ENCODE results near the gene NFIA. TPM values are rescaled to one million over a fixed set of nuclear protein-coding genes. Genes with fewer than 3 reads are reported as not detected.

The NFIA gene
- total RNA-seq, 1 donor from 2014 or later: 2.1 TPM

GRCh38 chr1:61322769-61323168 is 240.4 kb downstream of the NFIA start:
- DNase-seq (ENCODE audit: low read depth): no peak

GRCh38 chr1:61323681-61324328 is 241.4 kb downstream of the NFIA start:
- no peak for DNase-seq (ENCODE audit: low read depth)

GRCh38 chr1:61326713-61327112 is 244.4 kb downstream of the NFIA start:
- no peak for DNase-seq (ENCODE audit: low read depth)

- DNase-seq (ENCODE audit: low read depth): no peak
Measured at GRCh38 chr1:61327436-61327835, 245.1 kb downstream of the NFIA start.

- DNase-seq (ENCODE audit: low read depth): no peak
Measured at GRCh38 chr1:61329556-61329955, 247.2 kb downstream of the NFIA start.

- no peak for DNase-seq (ENCODE audit: low read depth)
Measured at GRCh38 chr1:61330018-61330417, 247.7 kb downstream of the NFIA start.

GRCh38 chr1:61330571-61330970 is 248.2 kb downstream of the NFIA start:
- no peak for DNase-seq (ENCODE audit: low read depth)

GRCh38 chr1:61332196-61332753 is 249.9 kb downstream of the NFIA start:
- no peak for DNase-seq (ENCODE audit: low read depth)

- DNase-seq (ENCODE audit: low read depth): no peak
Measured at GRCh38 chr1:61332796-61333195, 250.4 kb downstream of the NFIA start.

- DNase-seq (ENCODE audit: low read depth): no peak
Measured at GRCh38 chr1:61334718-61335589, 252.6 kb downstream of the NFIA start.

GRCh38 chr1:61337037-61337436 is 254.7 kb downstream of the NFIA start:
- peak; percentile 11 for DNase-seq (ENCODE audit: low read depth)

- no peak for DNase-seq (ENCODE audit: low read depth)
Measured at GRCh38 chr1:61337441-61337951, 255.1 kb downstream of the NFIA start.

- peak; percentile 97 for DNase-seq (ENCODE audit: low read depth)
Measured at GRCh38 chr1:61337981-61338848, 255.9 kb downstream of the NFIA start.

- DNase-seq (ENCODE audit: low read depth): no peak
Measured at GRCh38 chr1:61338899-61339298, 256.5 kb downstream of the NFIA start.

GRCh38 chr1:61341426-61341825 is 259.1 kb downstream of the NFIA start:
- no peak for DNase-seq (ENCODE audit: low read depth)

- no peak for DNase-seq (ENCODE audit: low read depth)
Measured at GRCh38 chr1:61343734-61344420, 261.5 kb downstream of the NFIA start.

- peak; percentile 10 for DNase-seq (ENCODE audit: low read depth)
Measured at GRCh38 chr1:61344696-61345095, 262.3 kb downstream of the NFIA start.

- peak; percentile 22 for DNase-seq (ENCODE audit: low read depth)
Measured at GRCh38 chr1:61348025-61348665, 265.8 kb downstream of the NFIA start.

GRCh38 chr1:61352845-61353435 is 270.6 kb downstream of the NFIA start:
- no peak for DNase-seq (ENCODE audit: low read depth)
